Prostate gland (tissue), 2 donors: ENCODE measurements around the gene POTEI. TPM values are rescaled to one million over a fixed set of nuclear protein-coding genes. Genes with fewer than 3 reads are reported as not detected.
"Not testable (repeated sequence)": the region's sequence is repeated elsewhere in the genome, so short reads cannot be mapped to it uniquely, and the experiment has no call there.

Experiments
- DNase-seq: peaks from one replicate; pipeline ENCODE4 v3.0.0-alpha.2; 2019; ENCODE audit warnings: low spot score
- H3K27ac ChIP-seq, 2 donors: fragments of 200-600 bp; sonication (generic); 2 replicates each; pipeline ENCODE4 v1.5.1; 2017 to 2019
- H3K27me3 ChIP-seq: fragments of 200-600 bp; sonication (generic); replicated peaks from 2 replicates; pipeline ENCODE4 v1.5.1; 2019; ENCODE audit not compliant: insufficient read depth
- H3K36me3 ChIP-seq, 2 donors: fragments of 200-600 bp; sonication (generic); 1 replicate in 1 of 2; 2 replicates in 1 of 2; pipeline versions ENCODE4 v1.5.1 to v1.8.1; 2017 to 2019
- H3K4me1 ChIP-seq: fragments of 200-600 bp; sonication (generic); replicated peaks from 2 replicates; pipeline ENCODE4 v1.5.1; 2019
- H3K4me3 ChIP-seq, 2 donors: fragments of 200-600 bp; sonication (generic); 2 replicates each; pipeline ENCODE4 v1.5.1; 2017 to 2019
- H3K9me3 ChIP-seq: fragments of 200-600 bp; sonication (generic); 2 replicates; pipeline ENCODE4 v1.5.1; 2017
- WGBS: methylation state at CpG from one replicate; pipeline ENCODE4 v1.1.5; 2018; 5-methylcytosine and 5-hydroxymethylcytosine counted together
- intact Hi-C: fragments of 100-400 bp; cut with DNase I; formaldehyde crosslinking; loops from one replicate; pipeline ENCODE4 v1.14.2; 2022
- total RNA-seq, 2 donors: library from RNA; depleted of rRNA; stranded (reverse); fragments of >200 nt; gene quantifications; one replicate each; pipeline ENCODE4 v1.1.0, GENCODE V29; 2016

The POTEI gene
- total RNA-seq, 2 donors from 2014 or later: 3.9 to 18.8 TPM

- H3K4me3 ChIP-seq, DNase-seq, H3K27me3 ChIP-seq, H3K27ac ChIP-seq, H3K36me3 ChIP-seq, intact Hi-C loops, H3K9me3 ChIP-seq, H3K4me1 ChIP-seq: not testable (repeated sequence)
- no CpG with 5 or more reads among the region's 6 CpGs for WGBS
These were observed 20.4 kb upstream of the POTEI start for GRCh38 chr2:130529545-130529944.

DNA sequence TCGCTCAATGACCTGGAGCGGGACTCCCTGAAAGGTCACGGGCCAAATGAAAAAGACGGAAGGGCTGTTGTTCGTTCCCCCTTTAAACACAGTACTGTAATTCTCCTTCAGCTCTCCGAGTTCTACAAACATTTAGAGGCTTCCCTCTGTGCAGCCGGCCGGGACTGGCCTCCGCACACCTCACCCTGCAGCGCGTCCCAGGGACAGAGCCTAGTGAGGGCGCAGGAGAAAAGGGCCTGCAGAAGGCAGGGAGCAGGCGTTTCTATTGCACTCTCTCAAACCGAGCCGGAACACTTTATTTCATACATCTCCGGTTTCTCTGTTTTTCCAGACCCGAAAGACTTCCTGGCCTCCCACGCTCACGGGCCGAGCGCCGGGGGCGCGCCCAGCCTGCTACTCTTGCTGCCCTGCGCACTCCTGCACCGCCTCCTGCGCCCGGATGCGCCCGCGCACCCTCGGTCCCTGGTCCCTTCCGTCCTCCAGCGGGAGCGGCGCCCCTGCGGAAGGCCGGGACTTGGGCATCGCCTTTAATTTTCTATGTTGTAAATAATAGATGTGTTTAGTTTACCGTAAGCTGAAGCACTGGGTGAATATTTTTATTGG lies 18.3 kb upstream of the POTEI start:
- H3K4me1 ChIP-seq, intact Hi-C loops, DNase-seq, H3K9me3 ChIP-seq, H3K4me3 ChIP-seq, H3K27ac ChIP-seq, H3K36me3 ChIP-seq, H3K27me3 ChIP-seq: not testable (repeated sequence)
- WGBS: no CpG with 5 or more reads among the region's 40 CpGs

GRCh38 chr2:130522390-130522789 lies 13.3 kb upstream of the POTEI start:
- H3K27ac ChIP-seq, H3K36me3 ChIP-seq, H3K4me1 ChIP-seq, H3K27me3 ChIP-seq, H3K4me3 ChIP-seq, DNase-seq, intact Hi-C loops, H3K9me3 ChIP-seq: not testable (repeated sequence)
- no CpG with 5 or more reads among the region's 23 CpGs for WGBS

DNA sequence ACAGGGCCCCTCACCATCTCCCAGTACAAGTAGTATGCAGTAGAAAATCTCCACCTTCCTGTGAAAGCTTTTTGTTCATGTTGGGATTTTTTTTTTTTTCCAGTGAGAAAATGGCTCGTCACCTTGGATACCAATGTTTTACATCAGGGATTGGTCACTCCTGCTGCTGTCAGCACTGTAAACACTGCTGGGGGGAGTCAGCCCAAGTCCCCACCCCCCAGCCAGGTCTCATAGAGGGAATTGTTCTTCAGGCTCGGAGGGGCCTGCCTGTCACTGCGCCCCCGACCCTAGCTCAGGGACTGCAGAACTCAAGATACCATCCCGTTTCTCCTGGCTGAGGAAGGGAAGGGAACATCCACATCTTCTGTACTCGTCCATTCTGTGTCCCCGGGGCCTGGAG lies 11.9 kb upstream of the POTEI start, which contains the start of gene CFC1B:
Gene CFC1B, plus strand, starts transcription at position 231 of the 400 bp plus-strand sequence. CDS start 263 bp downstream, outside the sequence.
- H3K4me1 ChIP-seq, intact Hi-C loops, H3K27ac ChIP-seq, H3K36me3 ChIP-seq, H3K9me3 ChIP-seq, H3K27me3 ChIP-seq, H3K4me3 ChIP-seq, DNase-seq: not testable (repeated sequence)
- WGBS: no CpG with 5 or more reads among the region's 7 CpGs

DNA sequence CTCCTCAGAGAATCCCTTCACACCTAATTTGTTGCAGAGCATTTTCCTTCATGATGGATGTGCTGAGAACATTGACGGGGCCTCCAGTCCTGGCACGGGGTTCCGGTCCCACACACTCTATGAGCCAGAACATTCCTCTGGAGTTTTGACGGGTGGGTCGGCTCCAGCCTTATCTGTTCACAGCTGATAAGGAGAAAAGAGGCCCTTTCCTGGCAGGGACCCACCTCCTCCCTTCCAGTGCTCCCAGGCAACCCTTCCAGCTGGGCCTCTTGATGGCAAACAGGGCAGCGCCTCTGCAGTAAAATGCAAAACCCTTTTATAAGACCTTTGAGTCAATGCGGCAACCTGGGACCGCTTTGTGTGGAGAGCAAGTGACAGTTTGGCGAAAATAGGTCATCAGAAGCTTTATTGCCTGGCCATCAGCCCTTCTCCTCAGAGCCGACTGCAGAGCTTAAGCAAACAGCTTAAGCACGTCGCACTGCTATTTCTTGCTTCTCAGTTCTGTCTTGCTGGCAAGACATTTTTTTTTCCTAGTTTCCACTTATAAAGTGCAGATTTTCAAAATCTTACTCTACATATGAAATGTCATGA lies 9.5 kb upstream of the POTEI start:
- intact Hi-C loops, H3K4me1 ChIP-seq, H3K27me3 ChIP-seq, H3K4me3 ChIP-seq, H3K27ac ChIP-seq, DNase-seq, H3K9me3 ChIP-seq, H3K36me3 ChIP-seq: not testable (repeated sequence)
- WGBS: no CpG with 5 or more reads among the region's 12 CpGs

- DNase-seq, H3K36me3 ChIP-seq, H3K4me3 ChIP-seq, H3K4me1 ChIP-seq, H3K9me3 ChIP-seq, H3K27ac ChIP-seq, intact Hi-C loops, H3K27me3 ChIP-seq: not testable (repeated sequence)
- WGBS: 77% methylated on average over 5 of the region's 17 CpGs
These were observed 2.8 kb upstream of the POTEI start for GRCh38 chr2:130511747-130512451.

DNA sequence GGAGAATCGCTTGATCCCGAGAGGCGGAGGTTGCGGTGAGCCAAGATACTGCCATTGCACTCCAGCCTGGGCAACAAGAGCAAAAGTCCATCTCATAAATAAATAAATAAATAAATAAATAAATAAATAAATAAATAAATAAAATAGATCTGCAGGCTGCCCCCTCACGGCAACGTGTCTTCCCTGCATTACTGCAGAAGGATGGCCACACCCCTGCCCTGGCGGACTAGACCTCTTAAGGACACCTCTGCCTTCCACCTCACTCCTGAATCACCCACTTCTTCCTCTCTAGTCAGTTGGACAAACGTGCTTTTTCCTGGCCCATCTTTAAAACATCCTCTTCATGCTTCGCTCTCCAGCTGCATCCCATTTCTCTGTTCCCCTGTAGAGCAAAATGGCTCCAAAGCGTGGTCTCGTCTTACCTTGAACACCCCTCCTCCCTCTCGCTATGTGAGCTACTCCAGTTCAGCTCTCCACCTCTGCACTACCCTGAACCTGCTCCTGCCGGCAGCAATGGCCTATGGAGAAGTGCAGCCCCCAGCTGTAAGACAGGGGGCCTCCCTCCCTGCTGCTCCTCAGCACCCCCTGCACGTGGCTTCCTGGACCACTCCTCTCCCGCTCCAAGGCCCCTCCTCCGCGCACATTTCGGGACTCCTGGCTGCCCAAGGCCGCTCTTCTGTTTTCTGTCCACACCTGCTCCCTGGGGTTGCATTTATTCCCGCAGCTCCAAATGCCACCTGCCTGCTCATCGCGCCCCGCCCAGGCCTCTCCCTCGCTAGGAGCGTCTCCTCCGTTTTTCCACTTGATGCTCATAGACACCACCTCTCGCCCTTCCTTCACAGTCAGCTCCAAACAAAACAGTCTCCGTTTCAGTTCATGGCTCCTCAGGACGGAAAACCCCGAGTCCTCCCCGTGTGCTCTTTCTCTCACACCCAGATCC lies 1.9 kb upstream of the POTEI start:
- H3K36me3 ChIP-seq, H3K27ac ChIP-seq, intact Hi-C loops, H3K9me3 ChIP-seq, DNase-seq, H3K4me1 ChIP-seq, H3K27me3 ChIP-seq, H3K4me3 ChIP-seq: not testable (repeated sequence)
- 65% methylated on average over 2 of the region's 31 CpGs for WGBS

DNA sequence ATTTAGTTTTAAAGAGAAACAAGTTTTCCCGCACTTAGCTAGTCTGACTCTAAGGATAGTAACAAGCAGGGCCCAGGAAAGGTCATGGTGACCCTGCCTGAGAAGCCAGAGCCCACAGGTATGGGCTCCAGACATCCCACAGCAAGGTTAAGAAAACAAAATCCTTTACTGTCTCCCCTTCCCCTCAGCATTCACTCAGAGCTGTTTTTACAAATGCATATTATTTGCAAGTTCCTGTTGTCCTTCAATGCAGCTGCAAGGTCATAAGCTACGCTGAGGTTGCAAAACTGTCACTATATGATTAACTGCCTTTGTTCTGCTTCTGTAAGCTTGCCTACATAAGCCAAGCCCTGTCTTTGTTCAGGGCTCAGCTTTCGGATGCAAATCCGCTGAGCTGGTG lies 18.1 kb downstream of the POTEI start:
- intact Hi-C loops, H3K4me1 ChIP-seq, H3K27me3 ChIP-seq, H3K4me3 ChIP-seq, DNase-seq, H3K27ac ChIP-seq, H3K36me3 ChIP-seq, H3K9me3 ChIP-seq: not testable (repeated sequence)
- 0% methylated on average over 1 of the region's 4 CpGs for WGBS

DNA sequence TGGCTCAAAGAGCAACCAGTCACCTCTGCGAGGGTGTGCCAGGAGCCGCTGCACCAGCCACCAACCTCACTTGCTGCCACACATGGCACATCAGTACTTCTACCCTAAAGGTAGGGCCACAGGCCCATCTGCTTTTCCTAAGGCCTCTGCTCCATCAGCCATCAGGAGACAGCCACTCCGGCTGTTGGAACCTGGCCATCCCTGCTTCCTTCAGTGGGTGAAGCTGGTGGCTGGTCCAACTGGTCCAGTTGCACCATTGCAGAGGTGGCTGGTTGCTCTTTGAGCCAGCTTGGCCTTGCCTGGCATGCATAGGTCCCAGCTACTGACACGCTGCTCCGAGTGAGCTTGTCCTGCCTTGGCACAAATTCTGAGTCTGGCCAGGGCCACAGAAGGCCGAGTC lies 53.7 kb downstream of the POTEI start:
- H3K9me3 ChIP-seq, DNase-seq, H3K4me1 ChIP-seq, H3K27ac ChIP-seq, intact Hi-C loops, H3K4me3 ChIP-seq, H3K27me3 ChIP-seq, H3K36me3 ChIP-seq: not testable (repeated sequence)
- 78% methylated on average over 6 of the region's 6 CpGs for WGBS

GRCh38 chr2:130454712-130455083 lies 54.4 kb downstream of the POTEI start:
- DNase-seq, H3K27me3 ChIP-seq, H3K4me3 ChIP-seq, H3K4me1 ChIP-seq, H3K9me3 ChIP-seq, H3K36me3 ChIP-seq, intact Hi-C loops, H3K27ac ChIP-seq: not testable (repeated sequence)
- WGBS: 87% methylated on average over 6 of the region's 6 CpGs

DNA sequence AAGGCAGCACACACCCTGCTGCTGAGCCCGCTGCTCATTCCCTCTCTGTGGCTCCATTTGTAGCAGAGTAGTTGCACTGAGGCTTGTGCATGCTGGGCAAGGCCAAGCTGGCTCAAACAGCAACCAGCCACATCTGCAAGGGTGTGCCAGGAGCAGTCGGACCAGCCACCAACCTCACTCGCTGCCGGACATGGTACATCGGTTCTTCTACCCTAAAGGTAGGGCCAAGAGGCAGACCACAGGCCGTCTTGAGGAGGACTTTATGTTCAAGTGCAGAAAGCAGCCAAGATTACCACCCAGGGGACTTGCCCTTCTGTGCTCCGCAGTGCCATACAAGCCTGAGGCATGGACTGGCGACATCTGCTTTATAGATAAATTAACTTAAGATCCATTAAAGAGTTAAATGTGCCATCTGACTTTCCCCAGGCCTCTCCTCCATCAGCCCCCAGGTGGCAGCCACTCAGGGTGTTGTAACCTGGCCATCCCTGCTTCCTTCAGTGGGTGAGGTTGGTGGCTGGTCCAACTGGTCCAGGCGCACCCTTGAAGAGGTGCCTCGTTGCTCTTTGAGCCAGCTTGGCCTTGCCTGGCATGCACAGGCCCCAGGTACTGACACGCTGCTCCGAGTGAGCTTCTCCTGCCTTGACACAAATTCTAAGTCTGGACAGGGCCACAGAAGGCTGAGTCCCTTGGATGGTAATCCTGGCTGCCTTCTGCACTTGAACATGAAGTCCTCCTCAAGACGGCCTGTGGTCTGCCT lies 55.0 kb downstream of the POTEI start:
- H3K36me3 ChIP-seq, H3K4me1 ChIP-seq, DNase-seq, H3K9me3 ChIP-seq, H3K4me3 ChIP-seq, intact Hi-C loops, H3K27ac ChIP-seq, H3K27me3 ChIP-seq: not testable (repeated sequence)
- 82% methylated on average over 13 of the region's 13 CpGs for WGBS
